Bladder microvascular endothelial cell (primary cell): ENCODE data around the gene RAB15. TPM values are rescaled to one million over a fixed set of nuclear protein-coding genes. Genes with fewer than 3 reads are reported as not detected.

Source experiments
- total RNA-seq: library from RNA; depleted of rRNA; stranded (reverse); fragments of >200 nt; gene quantifications from 2 replicates; pipeline ENCODE4 v1.2.3, GENCODE V29; 2014

Gene RAB15
- 4.0 and 11.5 TPM in 2 replicates for total RNA-seq

GRCh38 chr14:64971943-64972791 is at the start of gene RAB15:
Gene RAB15, minus strand, starts transcription at chr14:64972336. Its CDS starts 260 bp downstream, at chr14:64972076.

DNA sequence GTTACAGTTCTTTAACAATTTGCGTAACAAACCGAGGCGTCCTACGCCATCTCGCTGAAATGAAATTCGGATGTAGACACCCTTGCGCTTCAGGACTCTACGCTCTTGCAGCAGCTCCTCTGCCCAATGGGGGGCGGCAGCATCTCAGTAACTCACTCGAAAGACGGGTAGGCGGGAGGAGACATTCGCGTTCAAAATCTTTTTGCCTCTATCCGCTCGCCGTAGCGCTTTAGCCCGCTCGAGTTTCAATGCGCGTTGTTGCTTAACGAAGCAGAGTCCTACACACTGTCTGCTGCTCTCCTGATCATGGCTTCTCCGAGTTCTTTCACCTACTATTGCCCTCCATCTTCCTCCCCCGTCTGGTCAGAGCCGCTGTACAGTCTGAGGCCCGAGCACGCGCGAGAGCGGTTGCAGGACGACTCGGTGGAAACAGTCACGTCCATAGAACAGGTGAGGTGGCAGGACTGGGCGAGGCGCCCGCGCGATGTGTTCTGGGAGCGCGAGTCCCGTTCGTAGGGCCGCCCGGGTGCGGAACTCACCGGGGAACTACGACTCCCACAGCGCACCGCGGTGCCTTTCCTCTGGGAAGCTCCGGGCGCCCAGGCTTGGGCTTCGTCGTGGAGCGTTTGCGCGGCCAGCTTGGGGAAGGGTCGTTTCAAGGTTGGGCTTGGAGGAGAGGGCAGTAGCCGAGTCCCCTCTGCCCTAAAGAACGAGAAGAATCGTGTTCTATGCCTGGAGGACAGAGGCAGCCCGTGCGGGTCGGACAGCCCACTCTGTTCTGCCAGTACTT is 14.7 kb upstream of the RAB15 start, which contains the start of gene FNTB:
Gene FNTB (plus strand): TSS at position 248 of the 790 bp plus-strand sequence. CDS start 59 bp downstream, at position 307.

GRCh38 chr14:64942531-64943111 is 29.5 kb downstream of the RAB15 start, which contains the start of gene GPX2:
Gene GPX2, minus strand, starts transcription at chr14:64942745. Its CDS starts 19 bp downstream, at chr14:64942726.

GRCh38 chr14:64914237-64915028 is 57.7 kb downstream of the RAB15 start, which contains the start of gene CHURC1:
Gene CHURC1, plus strand, starts transcription at chr14:64914455. Its CDS starts 41 bp downstream, at chr14:64914496.

Other genes with a start within 250 kb of the RAB15 start
- under 0.01 and 0.06 TPM in 2 replicates for gene SPTB, start 92.4 kb downstream of the RAB15 start, total RNA-seq
- gene CHURC1, start 57.9 kb downstream of the RAB15 start, total RNA-seq: 27.8 and 34.7 TPM in 2 replicates
- not detected in 2 replicates for gene GPX2, start 29.6 kb downstream of the RAB15 start, total RNA-seq
- 5.0 and 10.5 TPM in 2 replicates for gene FNTB, start 14.6 kb upstream of the RAB15 start, total RNA-seq
- 32.9 and 48.2 TPM in 2 replicates for gene MAX, start 130.2 kb upstream of the RAB15 start, total RNA-seq